ENCODE measurements around the gene MGAT1. TPM values are rescaled to one million over a fixed set of nuclear protein-coding genes. Genes with fewer than 3 reads are reported as not detected.

The MGAT1 gene
- polyA plus RNA-seq, 2 donors = 84.0 to 108 TPM

DNA sequence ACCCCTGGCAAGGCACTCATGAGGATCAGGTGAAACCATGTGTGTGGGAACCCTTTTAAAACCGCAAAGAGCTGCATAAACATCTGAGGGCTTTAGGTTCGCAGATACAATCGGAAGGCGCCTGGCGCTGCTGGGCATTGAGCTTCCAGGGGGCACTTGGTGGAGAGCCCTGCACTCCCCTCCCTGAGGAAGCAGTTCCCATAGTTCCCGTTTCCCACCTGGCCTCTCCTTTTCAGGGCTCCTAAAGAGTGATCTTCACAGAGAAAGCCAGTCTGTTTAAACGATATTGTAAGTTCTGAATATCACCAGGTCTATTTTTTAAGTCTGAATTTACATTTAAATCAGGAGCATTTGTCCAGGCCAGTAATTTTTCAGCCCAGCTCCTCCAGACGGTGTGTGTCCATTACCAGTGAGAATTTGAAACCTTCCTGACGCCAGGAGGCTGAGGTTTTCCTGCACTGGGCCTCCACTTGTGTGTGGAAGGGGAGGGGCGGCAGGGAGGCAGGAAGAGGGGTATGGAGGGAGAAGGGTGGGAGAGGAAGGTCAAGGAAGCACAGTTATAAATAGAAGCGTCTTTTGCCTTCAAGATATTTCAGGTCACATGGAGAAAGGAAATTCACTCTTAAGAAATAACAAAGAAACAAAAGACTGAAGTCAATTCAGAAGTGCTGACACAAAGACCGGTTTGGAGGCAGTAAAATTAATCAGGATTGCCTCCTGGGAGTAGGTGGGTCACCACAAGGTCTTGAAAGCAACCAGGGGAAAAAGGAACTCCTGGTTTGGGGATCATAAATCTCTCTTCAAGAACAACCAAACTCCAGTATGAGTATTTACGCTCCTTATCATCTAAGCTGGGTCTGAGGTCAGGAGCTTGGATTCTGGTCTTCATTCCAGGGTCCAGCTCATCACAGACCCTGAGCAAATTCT, 14.3 kb upstream of the MGAT1 start:
- H3K36me3 ChIP-seq (ENCODE audit: control insufficient read depth in 2 of 2, insufficient read depth in 2 of 2, low read length in 1 of 2) = no peaks in the 10 kb centered on the region
- H3K4me1 ChIP-seq (ENCODE audit: control insufficient read depth in 2 of 2, insufficient read depth in 2 of 2, low read length in 1 of 2) = peaks cover 0 to 5% of the 10 kb centered on the region in 2 donors
- no peaks in the 10 kb centered on the region for H3K27me3 ChIP-seq (ENCODE audit: control insufficient read depth in 1 of 2, insufficient read depth in 2 of 2, low read length in 2 of 2)
- H3K4me3 ChIP-seq (ENCODE audit: low read depth in 1 of 2, low read length in 2 of 2) = no peak overlapping the region
- peak overlapping the region; percentile 34 to 67 for H3K27ac ChIP-seq (ENCODE audit: low read depth in 2 of 2, low read length in 1 of 2)
- no peaks in the 10 kb centered on the region for H3K9me3 ChIP-seq (ENCODE audit: control insufficient read depth in 2 of 2, insufficient read depth in 1 of 2, low read depth in 1 of 2, low read length in 1 of 2)
- 51 to 56% methylated on average over 13 of the region's 13 CpGs for WGBS, 2 donors

DNA sequence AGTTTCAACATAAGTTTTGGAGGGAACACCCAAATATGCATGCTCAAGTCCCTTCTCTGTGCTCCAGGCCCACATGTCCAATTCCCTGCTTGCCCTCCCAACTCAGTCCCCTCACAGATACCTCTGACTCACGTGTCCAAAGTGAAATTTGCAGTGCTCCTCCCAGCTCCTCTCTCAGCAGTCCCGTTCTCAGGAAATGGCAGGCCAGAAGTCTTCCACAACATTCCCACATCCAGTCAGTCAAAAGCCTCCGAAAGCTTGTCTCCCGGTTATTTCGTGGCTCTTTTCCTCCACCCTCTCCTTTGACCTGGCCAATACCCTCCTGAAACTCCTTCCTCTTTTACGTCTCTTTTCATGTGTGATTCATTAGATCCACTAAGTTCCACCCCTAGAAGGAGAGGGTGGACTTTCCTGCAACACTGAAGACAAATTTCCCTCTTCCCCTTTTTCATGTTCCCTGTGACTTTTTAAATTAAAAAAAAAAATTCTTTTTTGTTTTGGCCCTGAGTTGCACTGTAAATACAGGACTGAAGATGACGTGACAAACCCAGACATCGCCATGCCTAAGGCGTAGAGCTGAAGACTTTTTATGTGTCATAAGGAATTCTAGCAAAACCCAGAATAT, 12.8 kb upstream of the MGAT1 start:
- H3K4me3 ChIP-seq (ENCODE audit: low read depth in 1 of 2, low read length in 2 of 2) = no peak overlapping the region
- WGBS, 2 donors = 71 to 72% methylated on average over 9 of the region's 9 CpGs
- H3K4me1 ChIP-seq (ENCODE audit: control insufficient read depth in 2 of 2, insufficient read depth in 2 of 2, low read length in 1 of 2) = peaks cover 0 to 8% of the 10 kb centered on the region in 2 donors

DNA sequence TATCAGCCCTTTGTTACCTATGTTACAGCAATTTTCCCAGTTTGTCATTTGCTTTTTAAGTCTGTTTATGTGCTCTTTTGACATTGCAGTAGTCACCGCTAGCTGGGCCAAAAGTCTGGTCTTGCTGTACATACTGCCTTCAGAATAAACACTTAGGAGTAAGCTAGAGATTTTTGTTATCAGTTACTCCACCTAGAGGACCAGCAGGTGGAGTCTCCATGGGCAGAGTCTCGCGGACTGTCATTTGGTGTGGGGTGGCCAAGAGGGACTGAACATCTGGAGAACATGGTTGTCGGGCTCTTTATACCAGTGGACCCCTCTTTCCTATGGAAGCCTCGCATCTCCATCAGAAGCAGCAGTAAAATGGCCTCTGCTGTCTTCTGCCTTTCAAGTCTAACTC, 10.8 kb upstream of the MGAT1 start:
- Histone ChIP-seq H3K27ac (ENCODE audit: low read depth in 2 of 2, low read length in 1 of 2) (no peak overlapping the region), H3K36me3 (ENCODE audit: control insufficient read depth in 2 of 2, insufficient read depth in 2 of 2, low read length in 1 of 2) (no peaks in the 10 kb centered on the region), H3K9me3 (ENCODE audit: control insufficient read depth in 2 of 2, insufficient read depth in 1 of 2, low read depth in 1 of 2, low read length in 1 of 2) (no peaks in the 10 kb centered on the region), H3K4me1 (ENCODE audit: control insufficient read depth in 2 of 2, insufficient read depth in 2 of 2, low read length in 1 of 2) (peaks cover 4 to 9% of the 10 kb centered on the region in 2 donors), H3K27me3 (ENCODE audit: control insufficient read depth in 1 of 2, insufficient read depth in 2 of 2, low read length in 2 of 2) (no peaks in the 10 kb centered on the region), H3K4me3 (ENCODE audit: low read depth in 1 of 2, low read length in 2 of 2) (no peak overlapping the region)
- 77 to 87% methylated on average over 5 of the region's 5 CpGs for WGBS, 2 donors

More for the DNA sequence above, 12.8 kb upstream of the MGAT1 start:
- H3K36me3 ChIP-seq (ENCODE audit: control insufficient read depth in 2 of 2, insufficient read depth in 2 of 2, low read length in 1 of 2) = no peaks in the 10 kb centered on the region
- no peaks in the 10 kb centered on the region for H3K27me3 ChIP-seq (ENCODE audit: control insufficient read depth in 1 of 2, insufficient read depth in 2 of 2, low read length in 2 of 2)
- no peak overlapping the region for H3K27ac ChIP-seq (ENCODE audit: low read depth in 2 of 2, low read length in 1 of 2)
- H3K9me3 ChIP-seq (ENCODE audit: control insufficient read depth in 2 of 2, insufficient read depth in 1 of 2, low read depth in 1 of 2, low read length in 1 of 2) = no peaks in the 10 kb centered on the region

DNA sequence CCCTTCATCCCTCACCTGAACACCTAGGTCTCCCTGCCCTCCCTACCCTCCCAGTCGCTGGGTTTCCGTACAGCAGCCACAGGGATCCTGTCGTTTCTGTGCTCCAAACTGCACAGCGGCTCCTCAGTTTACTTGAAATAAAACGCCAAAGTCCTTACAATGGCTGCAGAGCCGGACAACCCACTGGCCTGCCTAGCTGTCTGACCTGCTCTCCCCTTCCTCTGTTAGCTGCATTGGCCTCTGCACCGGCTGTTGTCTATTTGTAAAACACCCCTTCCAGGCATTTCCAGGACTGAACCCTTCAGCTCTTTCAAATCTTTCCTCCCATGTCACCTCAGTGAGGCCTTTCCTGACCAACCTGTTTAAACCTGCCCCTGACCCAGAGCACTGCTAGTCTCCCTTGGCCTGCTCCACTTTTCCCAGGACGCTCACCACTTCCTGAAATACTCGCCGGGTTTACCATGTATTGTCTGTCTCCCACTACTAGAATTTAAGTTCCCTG, 9.1 kb upstream of the MGAT1 start:
- Histone ChIP-seq H3K4me1 (ENCODE audit: control insufficient read depth in 2 of 2, insufficient read depth in 2 of 2, low read length in 1 of 2) (peaks cover 4 to 20% of the 10 kb centered on the region in 2 donors), H3K4me3 (ENCODE audit: low read depth in 1 of 2, low read length in 2 of 2) (peak overlapping the region; percentile 21 to 59), H3K27ac (ENCODE audit: low read depth in 2 of 2, low read length in 1 of 2) (peak overlapping the region; percentile 98 to 99), H3K27me3 (ENCODE audit: control insufficient read depth in 1 of 2, insufficient read depth in 2 of 2, low read length in 2 of 2) (no peaks in the 10 kb centered on the region), H3K9me3 (ENCODE audit: control insufficient read depth in 2 of 2, insufficient read depth in 1 of 2, low read depth in 1 of 2, low read length in 1 of 2) (no peaks in the 10 kb centered on the region), H3K36me3 (ENCODE audit: control insufficient read depth in 2 of 2, insufficient read depth in 2 of 2, low read length in 1 of 2) (peaks cover 0 to under 1% of the 10 kb centered on the region in 2 donors)
- 46 to 61% methylated on average over 10 of the region's 10 CpGs for WGBS, 2 donors

DNA sequence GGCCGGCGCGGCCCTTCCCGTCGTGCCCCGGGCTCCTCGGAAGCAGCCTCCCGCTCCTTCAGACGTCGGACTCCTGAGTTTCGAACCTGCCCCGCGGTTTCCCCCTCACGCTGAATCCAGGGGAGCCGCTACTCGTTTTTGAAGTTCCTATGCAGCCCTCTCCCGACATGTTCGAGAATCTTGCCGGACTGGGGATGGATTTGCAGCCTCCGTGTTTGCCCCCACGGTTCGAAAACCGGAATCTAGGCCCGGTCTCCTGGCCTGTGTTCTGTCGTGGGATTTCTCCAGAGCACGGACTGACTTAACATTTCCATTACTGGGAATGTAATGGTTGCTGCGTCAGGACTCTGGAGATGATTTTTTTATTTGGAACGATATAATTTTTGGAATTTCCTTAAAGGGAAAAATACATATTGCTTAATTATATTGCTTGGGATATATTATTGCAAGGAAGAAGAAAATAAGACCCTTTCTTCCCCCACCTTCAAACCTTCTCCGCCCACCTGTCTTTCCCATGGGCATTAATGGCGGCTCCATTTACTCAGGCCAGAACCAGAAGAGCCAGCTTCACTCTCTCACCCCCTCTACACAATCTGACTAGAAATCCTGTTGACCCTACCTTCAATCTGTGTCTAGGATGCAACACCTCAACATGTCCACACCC, 8.5 kb upstream of the MGAT1 start:
- Histone ChIP-seq H3K27ac (ENCODE audit: low read depth in 2 of 2, low read length in 1 of 2) (peak overlapping the region; percentile 98 to 99), H3K9me3 (ENCODE audit: control insufficient read depth in 2 of 2, insufficient read depth in 1 of 2, low read depth in 1 of 2, low read length in 1 of 2) (no peaks in the 10 kb centered on the region), H3K27me3 (ENCODE audit: control insufficient read depth in 1 of 2, insufficient read depth in 2 of 2, low read length in 2 of 2) (no peaks in the 10 kb centered on the region), H3K4me3 (ENCODE audit: low read depth in 1 of 2, low read length in 2 of 2) (peak overlapping the region; percentile 59 to 83), H3K4me1 (ENCODE audit: control insufficient read depth in 2 of 2, insufficient read depth in 2 of 2, low read length in 1 of 2) (peaks cover 4 to 26% of the 10 kb centered on the region in 2 donors), H3K36me3 (ENCODE audit: control insufficient read depth in 2 of 2, insufficient read depth in 2 of 2, low read length in 1 of 2) (peaks cover 0 to 2% of the 10 kb centered on the region in 2 donors)
- WGBS, 2 donors = 6% methylated on average over 30 of the region's 30 CpGs

DNA sequence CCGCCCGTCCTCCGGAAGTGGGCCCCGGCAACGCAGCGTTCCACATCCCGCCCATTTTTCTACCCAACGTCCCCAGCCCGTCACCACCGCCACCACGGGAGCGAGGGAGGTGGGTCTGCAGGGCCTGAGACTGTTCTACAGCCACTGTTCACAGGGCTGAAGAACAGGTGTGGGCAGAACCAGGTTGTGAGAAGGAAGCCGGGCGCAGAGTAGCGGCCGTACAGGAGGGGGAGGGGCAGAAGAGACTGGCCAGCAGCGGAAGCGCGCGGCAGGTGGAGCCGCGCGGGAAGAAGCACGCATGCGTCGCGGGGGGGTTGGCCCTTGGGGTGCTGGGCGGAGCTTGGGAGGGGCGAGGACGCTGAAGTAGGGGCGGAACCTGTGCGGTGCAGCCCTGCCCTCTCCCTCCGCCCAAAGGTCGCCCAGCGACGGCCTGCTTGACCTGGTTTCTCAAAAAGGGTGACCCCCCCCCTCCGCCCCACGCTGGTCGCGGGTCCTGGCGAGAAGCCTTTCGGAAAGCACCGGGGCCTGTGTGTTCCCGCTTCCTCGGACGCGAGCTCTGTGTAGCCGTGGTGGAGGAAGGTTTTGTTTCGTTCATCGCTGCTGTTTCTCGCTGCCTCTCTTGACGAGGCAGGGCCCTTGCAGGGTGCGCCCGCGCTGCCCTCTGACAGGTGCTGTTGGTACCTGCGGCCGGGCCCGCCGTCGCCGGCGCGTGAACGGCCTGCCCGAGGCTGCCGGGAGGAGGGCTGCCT, 7.8 kb upstream of the MGAT1 start:
- Histone ChIP-seq H3K9me3 (ENCODE audit: control insufficient read depth in 2 of 2, insufficient read depth in 1 of 2, low read depth in 1 of 2, low read length in 1 of 2) (no peaks in the 10 kb centered on the region), H3K27me3 (ENCODE audit: control insufficient read depth in 1 of 2, insufficient read depth in 2 of 2, low read length in 2 of 2) (no peaks in the 10 kb centered on the region), H3K4me1 (ENCODE audit: control insufficient read depth in 2 of 2, insufficient read depth in 2 of 2, low read length in 1 of 2) (peaks cover 4 to 26% of the 10 kb centered on the region in 2 donors), H3K27ac (ENCODE audit: low read depth in 2 of 2, low read length in 1 of 2) (peak overlapping the region; percentile 98 to 99), H3K4me3 (ENCODE audit: low read depth in 1 of 2, low read length in 2 of 2) (peak overlapping the region; percentile 59 to 83), H3K36me3 (ENCODE audit: control insufficient read depth in 2 of 2, insufficient read depth in 2 of 2, low read length in 1 of 2) (peaks cover 0 to 2% of the 10 kb centered on the region in 2 donors)
- 0 to 1% methylated on average over 46 to 66 of the region's 66 CpGs for WGBS, 2 donors

DNA sequence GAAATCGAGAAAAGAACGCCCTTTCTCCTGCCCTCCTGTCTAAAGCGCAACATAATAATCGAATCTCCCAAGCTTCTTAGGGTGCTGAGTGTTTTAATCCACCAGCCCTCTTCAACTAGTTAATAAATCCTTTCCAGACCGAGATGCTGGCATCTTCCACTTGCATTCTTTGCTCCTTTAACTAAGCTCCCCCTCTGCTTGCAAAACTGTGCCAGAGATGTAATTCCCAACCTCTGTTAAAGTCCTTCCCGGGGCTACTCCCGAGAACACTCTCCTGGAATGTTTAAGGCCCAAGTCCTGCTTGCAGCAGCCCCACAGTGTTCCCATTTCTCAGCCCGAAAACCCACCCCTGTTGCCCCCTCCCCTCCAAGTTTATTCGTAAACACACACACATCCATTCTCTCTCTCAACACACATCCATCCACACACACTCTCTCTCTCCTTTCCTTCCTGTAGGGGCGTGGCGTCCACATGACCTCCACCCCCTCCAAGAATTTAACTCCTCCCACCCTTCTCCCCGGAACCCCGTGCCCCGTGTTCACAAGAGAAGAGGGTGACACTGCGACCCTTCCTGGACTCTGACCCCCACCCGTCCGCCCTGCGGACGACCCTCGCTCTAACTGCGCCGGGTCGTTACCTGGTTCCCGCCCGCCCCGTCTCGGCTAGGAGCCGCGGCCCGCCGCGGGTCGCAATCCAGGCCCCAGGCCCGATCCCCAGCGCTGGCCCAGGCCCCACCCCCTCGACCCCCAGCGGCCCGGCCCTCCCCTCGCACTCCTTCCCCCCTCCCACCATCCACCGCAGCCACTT, 7.0 kb upstream of the MGAT1 start:
- H3K27me3 ChIP-seq (ENCODE audit: control insufficient read depth in 1 of 2, insufficient read depth in 2 of 2, low read length in 2 of 2) = no peaks in the 10 kb centered on the region
- H3K4me1 ChIP-seq (ENCODE audit: control insufficient read depth in 2 of 2, insufficient read depth in 2 of 2, low read length in 1 of 2) = peaks cover 4 to 26% of the 10 kb centered on the region in 2 donors
- 2% methylated on average over 35 to 40 of the region's 40 CpGs for WGBS, 2 donors
- no peaks in the 10 kb centered on the region for H3K9me3 ChIP-seq (ENCODE audit: control insufficient read depth in 2 of 2, insufficient read depth in 1 of 2, low read depth in 1 of 2, low read length in 1 of 2)
- H3K36me3 ChIP-seq (ENCODE audit: control insufficient read depth in 2 of 2, insufficient read depth in 2 of 2, low read length in 1 of 2) = peaks cover 0 to 2% of the 10 kb centered on the region in 2 donors
- peak overlapping the region; percentile 59 to 83 for H3K4me3 ChIP-seq (ENCODE audit: low read depth in 1 of 2, low read length in 2 of 2)
- peak overlapping the region; percentile 98 to 99 for H3K27ac ChIP-seq (ENCODE audit: low read depth in 2 of 2, low read length in 1 of 2)

DNA sequence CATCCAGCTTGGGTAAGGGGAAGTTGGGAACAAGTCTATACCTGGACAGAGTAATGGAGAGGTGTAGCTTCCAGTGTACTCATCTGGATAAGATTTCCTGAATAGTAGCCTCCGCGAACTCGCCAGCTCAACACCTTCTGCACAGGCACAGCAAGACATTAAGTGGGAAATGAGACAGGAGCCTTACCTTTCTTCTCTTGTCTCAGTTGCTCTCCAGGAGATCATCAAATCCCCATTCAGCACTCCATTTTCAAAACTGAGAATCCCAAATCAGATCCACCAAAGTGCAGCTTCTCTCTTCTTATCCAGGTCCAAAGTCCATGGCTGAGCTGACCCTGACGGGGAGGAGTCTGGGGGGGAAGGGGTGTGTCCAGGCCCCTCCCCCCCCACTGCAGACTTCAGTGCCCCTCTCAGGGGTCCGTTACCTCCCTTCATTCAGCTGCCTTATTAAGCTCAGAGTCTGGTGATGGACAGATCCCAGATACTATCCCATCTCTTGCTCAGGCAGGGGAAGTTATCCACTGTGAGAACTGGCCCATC, 5.9 kb upstream of the MGAT1 start:
- H3K36me3 ChIP-seq (ENCODE audit: control insufficient read depth in 2 of 2, insufficient read depth in 2 of 2, low read length in 1 of 2) = peaks cover 0 to 2% of the 10 kb centered on the region in 2 donors
- 39 to 56% methylated on average over 5 of the region's 5 CpGs for WGBS, 2 donors
- peaks cover 4 to 36% of the 10 kb centered on the region in 2 donors for H3K4me1 ChIP-seq (ENCODE audit: control insufficient read depth in 2 of 2, insufficient read depth in 2 of 2, low read length in 1 of 2)
- no peaks in the 10 kb centered on the region for H3K9me3 ChIP-seq (ENCODE audit: control insufficient read depth in 2 of 2, insufficient read depth in 1 of 2, low read depth in 1 of 2, low read length in 1 of 2)
- H3K4me3 ChIP-seq (ENCODE audit: low read depth in 1 of 2, low read length in 2 of 2) = peak overlapping the region; percentile 17 to 59
- H3K27ac ChIP-seq (ENCODE audit: low read depth in 2 of 2, low read length in 1 of 2) = peak overlapping the region; percentile 67 to 81
- no peaks in the 10 kb centered on the region for H3K27me3 ChIP-seq (ENCODE audit: control insufficient read depth in 1 of 2, insufficient read depth in 2 of 2, low read length in 2 of 2)
